ENCODE measurements around the gene DOLPP1.

Gene DOLPP1

DNA sequence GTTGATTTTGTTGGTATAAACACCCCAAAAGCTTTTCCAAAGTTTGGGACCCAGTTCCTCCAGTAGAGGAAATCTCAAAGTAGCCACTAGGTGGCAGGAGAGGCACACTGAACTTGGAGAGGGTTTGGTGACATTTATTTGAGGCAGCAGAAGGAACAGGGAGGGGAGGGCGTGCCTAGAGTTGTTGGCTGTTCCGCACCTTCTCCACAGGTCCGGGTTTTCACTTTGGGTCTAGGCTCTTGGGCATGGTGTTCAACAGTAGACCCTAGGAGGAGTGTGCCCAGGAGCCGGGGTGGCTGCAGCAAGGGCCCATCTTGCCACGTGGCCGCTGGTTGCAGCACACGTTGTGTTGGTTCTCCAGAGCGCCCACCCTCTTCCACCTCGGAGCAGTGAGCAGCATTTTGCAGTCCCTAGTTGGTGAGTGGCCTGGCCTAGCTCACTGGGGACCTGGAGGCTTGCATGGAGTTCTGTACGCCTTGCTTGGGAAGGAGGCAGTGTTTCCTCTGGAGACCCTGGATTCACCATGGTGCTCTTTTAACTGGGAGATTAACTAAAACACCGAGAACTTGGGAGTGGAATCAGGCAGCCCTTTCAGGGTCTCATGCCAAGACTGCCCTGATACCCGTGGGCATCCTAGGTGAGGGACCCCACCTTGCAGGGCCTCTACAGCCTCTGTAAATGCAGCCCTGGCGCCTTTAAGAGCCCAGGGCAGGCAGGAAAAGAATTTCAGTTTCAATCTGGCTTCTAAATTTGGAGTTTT, 58.5 kb downstream of the DOLPP1 start:
- DNase-seq (ENCODE audit: low read depth in 3 of 3) = peak; percentile 55 to 75 (median 71)

DNA sequence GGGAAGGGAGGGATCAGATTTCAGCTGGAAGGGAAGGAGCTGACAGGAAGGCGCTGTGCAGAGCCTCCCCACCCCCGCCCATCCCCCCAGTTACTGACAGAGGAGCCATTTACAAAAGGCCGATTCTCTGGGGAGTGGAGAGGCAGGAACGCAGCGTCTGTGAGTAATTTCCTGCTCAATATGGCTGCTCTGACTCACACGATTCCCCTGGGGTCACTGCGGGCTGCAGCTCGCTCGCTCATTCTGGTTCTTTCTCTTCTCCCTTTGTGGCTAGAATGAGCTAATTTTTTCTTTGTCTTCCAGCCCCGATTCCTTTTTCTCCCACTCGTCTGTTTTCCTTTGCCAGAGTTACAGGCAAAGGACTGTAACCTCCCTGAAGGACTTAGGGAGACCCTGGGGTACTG, 59.1 kb downstream of the DOLPP1 start:
- peak; percentile 63 to 80 (median 78) for DNase-seq (ENCODE audit: low read depth in 3 of 3)
